Heart right ventricle (tissue), 16 donors: ENCODE data around the gene CAMK4. TPM values are rescaled to one million over a fixed set of nuclear protein-coding genes. Genes with fewer than 3 reads are reported as not detected.

ENCODE experiments used
- ATAC-seq, 8 donors: fragments of 200-7000 bp; cut with Tn5 transposase; one replicate each; pipeline ENCODE4 v1.9.1; 2020; ENCODE audit warnings: mild to moderate bottlenecking in 8 of 8, moderate library complexity in 8 of 8, moderate number of reproducible peaks in 1 of 8
- DNase-seq, 2 donors: peaks; one replicate each; pipeline ENCODE4 v3.0.0-alpha.2; 2020
- H3K27ac ChIP-seq, 10 donors: fragments of 200-600 bp; sonication (generic) in 2 of 10; one replicate each; pipeline versions ENCODE4 v1.5.0 to v1.8.0; 2020 to 2022; ENCODE audit warnings: mild to moderate bottlenecking in 3 of 10
- H3K27me3 ChIP-seq, 7 donors: fragments of 200-600 bp; one replicate each; pipeline ENCODE4 v1.8.0; 2021 to 2022; ENCODE audit warnings: mild to moderate bottlenecking in 2 of 7
- H3K36me3 ChIP-seq, 9 donors: fragments of 200-600 bp; sonication (generic) in 1 of 9; one replicate each; pipeline versions ENCODE4 v1.5.0 to v1.8.0; 2020 to 2022; ENCODE audit warnings: mild to moderate bottlenecking in 2 of 9
- H3K4me1 ChIP-seq, 9 donors: fragments of 200-600 bp; sonication (generic) in 1 of 9; one replicate each; pipeline versions ENCODE4 v1.5.0 to v1.8.0; 2020 to 2022; ENCODE audit warnings: mild to moderate bottlenecking in 4 of 9
- H3K4me3 ChIP-seq, 10 donors: fragments of 200-600 bp; sonication (generic) in 2 of 10; one replicate each; pipeline versions ENCODE4 v1.5.0 to v1.8.0; 2020 to 2022; ENCODE audit warnings: mild to moderate bottlenecking in 7 of 10, moderate library complexity in 2 of 10
- H3K9me3 ChIP-seq, 11 donors: fragments of 200-600 bp in 10 of 11; sonication (generic) in 2 of 11; one replicate each; pipeline versions ENCODE4 v1.5.0 to v1.8.0; 2013 to 2022; ENCODE audit warnings: mild to moderate bottlenecking in 2 of 11, control low read depth in 1 of 11, moderate library complexity in 1 of 11
- WGBS, 2 donors: extraction: QIAGEN DNeasy Blood & Tissue Kit; methylation state at CpG; one replicate each; pipeline ENCODE4 v1.1.7; 2013; ENCODE audit warnings: inconsistent platforms in 1 of 2; 5-methylcytosine and 5-hydroxymethylcytosine counted together
- intact Hi-C, 10 donors: fragments of 100-400 bp; cut with DNase I; formaldehyde crosslinking; loops; one replicate each; pipeline versions ENCODE4 v1.11.1 to v1.14.2; 2022
- polyA plus RNA-seq, 2 donors: library from polyadenylated mRNA; stranded (reverse); fragments of 200-250 nt; gene quantifications; one replicate each; pipeline ENCODE4 v1.2.3, GENCODE V29; 2013
- total RNA-seq, 10 donors: library from RNA; stranded (reverse); fragmentation: NEBNext Ultra II Directional in 3 of 10; extraction: Animal tissue kit (Norgen Biotek cat#: 25700) in 3 of 10; gene quantifications; one replicate each; pipeline versions ENCODE4 v1.2.1 to v1.2.4, GENCODE V29; 2021 to 2023
- TF ChIP-seq, protein P1 (sequence below), 9 donors: fragments of 200-600 bp; sonication (generic) in 2 of 9; IDR thresholded peaks; one replicate each; pipeline versions ENCODE4 v1.5.0 to v1.8.0; 2021 to 2022; ENCODE audit warnings: antibody characterized with exemption in 9 of 9, mild to moderate bottlenecking in 5 of 9, moderate library complexity in 1 of 9
- donor health status: Arrhythmogenic right ventricular cardiomyopathy.
- donor health status: ischemic (EF 13 %, LVEDD 7.1; RV severe dilation, severe dysfunction).
- donor health status: healthy with polysubstance abuse.
- donor health status: DM: no; HTN: yes; CAD: no.
- donor health status: DM: no; HTN: no; CAD: no.
- donor health status: ischemic (EF 25% LVEDD 6.9; RV normal size, moderate dysfunction).
- donor health status: ischemic (EF 25% LVEDD 5.7; RV mildly dilated, moderate dysfunction).
- donor health status: healthy.
- donor health status: DM: yes; HTN: yes; CAD: no.
- donor health status: Ischemic cardiomyopathy.
- donor health status: ischemic (EF 35%, LVEDD 5.7; RV mildly dilated, moderate dysfunction).
- donor health status: nonischemic (EF 11% LVEDD 7.7; RV severe dilation, severe dysfunction).
- donor health status: DM: yes; HTN: yes; CAD: no.
- donor health status: PGD.
- donor health status: ischemic (EF 29% LVEDD 5.4; RV normal size, mild dysfunction).
- donor health status: nonischemic (EF 23%, LVEDD 6.1; RV moderate dilation, normal function).

Gene CAMK4
- total and polyA plus RNA-seq, 12 donors = 0.02 to 2.0 (median 0.34) TPM; not detected in 1

DNA sequence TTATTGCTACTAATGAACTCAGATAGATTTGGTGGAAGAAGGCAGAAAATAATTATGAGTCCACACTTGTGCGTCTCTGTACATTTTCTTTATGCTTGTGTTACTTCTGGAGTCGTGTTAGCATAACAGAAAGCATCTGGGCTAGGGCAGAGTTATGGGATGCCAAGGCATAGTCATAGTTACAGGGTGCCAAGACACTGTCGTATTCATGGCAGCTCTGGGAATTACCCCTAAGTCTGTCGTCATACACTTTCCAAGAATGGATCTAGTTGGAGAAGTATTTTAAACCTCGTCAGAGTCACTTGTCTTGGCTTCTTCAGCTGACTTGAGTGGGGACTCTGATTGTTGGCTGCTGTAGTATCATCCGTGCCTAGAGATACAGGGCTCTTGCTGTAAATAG lies 27.7 kb downstream of the CAMK4 start:
- Histone ChIP-seq H3K4me1 (no peaks in the 10 kb centered on the region), H3K27me3 (peaks cover 0 to 3% (median 0%) of the 10 kb centered on the region in 7 donors), H3K27ac (no peak overlapping the region), H3K36me3 (no peaks in the 10 kb centered on the region), H3K4me3 (no peak overlapping the region), H3K9me3 (peaks cover 0 to 1% (median 0%) of the 10 kb centered on the region in 11 donors)
- TF ChIP-seq, protein P1, sequence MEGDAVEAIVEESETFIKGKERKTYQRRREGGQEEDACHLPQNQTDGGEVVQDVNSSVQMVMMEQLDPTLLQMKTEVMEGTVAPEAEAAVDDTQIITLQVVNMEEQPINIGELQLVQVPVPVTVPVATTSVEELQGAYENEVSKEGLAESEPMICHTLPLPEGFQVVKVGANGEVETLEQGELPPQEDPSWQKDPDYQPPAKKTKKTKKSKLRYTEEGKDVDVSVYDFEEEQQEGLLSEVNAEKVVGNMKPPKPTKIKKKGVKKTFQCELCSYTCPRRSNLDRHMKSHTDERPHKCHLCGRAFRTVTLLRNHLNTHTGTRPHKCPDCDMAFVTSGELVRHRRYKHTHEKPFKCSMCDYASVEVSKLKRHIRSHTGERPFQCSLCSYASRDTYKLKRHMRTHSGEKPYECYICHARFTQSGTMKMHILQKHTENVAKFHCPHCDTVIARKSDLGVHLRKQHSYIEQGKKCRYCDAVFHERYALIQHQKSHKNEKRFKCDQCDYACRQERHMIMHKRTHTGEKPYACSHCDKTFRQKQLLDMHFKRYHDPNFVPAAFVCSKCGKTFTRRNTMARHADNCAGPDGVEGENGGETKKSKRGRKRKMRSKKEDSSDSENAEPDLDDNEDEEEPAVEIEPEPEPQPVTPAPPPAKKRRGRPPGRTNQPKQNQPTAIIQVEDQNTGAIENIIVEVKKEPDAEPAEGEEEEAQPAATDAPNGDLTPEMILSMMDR (IDR thresholded peaks at IDR 0.05) = no peak
- no peak for DNase-seq
- 69 to 75% methylated on average over 6 of the region's 6 CpGs for WGBS, 2 donors
- ATAC-seq = no peak
- intact Hi-C loops = no loop called here

DNA sequence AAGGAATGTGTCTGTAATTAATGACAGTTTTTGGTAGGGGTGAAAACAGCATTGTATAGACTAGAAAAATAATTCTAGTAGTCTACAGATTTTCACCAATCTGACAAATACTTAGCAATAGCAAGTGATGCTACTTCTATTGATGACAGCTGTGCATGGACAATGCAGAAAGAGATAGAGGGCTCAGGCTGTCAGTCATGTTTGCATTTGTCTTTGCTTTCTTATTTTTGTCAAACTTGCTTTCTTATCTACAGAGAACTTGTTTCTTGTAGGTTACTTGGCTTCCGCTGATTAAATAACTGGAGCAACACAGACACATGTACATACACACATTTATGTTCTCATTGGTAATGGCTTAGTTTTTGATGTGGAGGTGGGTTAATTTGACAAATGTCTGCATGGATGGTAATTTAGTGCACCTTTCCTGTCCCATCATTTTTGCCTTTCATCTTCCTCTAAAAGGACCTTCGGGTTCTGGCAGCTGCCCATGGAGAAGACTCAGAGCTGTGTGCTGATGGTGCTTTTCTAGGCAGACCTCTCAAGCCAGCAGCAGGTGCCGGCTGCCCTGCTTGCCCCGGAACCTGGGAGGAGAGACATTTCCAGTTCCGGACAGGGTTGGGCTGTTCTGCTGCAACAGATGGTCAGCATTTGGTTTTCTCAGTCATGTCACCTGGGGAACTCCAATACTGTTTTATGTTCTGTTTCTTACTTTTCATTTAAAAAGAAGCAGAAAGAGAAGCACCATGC lies 28.8 kb downstream of the CAMK4 start:
- Histone ChIP-seq H3K4me1 (no peaks in the 10 kb centered on the region), H3K9me3 (peaks cover 0 to 10% (median 0%) of the 10 kb centered on the region in 11 donors), H3K4me3 (no peak overlapping the region), H3K36me3 (no peaks in the 10 kb centered on the region), H3K27me3 (peaks cover 0 to 3% (median 0%) of the 10 kb centered on the region in 7 donors), H3K27ac (no peak overlapping the region)
- TF ChIP-seq, protein P1 (IDR thresholded peaks at IDR 0.05) = no peak
- DNase-seq (no peak), ATAC-seq (no peak)
- intact Hi-C loops = no loop called here
- 89 to 92% methylated on average over 5 of the region's 5 CpGs for WGBS, 2 donors

DNA sequence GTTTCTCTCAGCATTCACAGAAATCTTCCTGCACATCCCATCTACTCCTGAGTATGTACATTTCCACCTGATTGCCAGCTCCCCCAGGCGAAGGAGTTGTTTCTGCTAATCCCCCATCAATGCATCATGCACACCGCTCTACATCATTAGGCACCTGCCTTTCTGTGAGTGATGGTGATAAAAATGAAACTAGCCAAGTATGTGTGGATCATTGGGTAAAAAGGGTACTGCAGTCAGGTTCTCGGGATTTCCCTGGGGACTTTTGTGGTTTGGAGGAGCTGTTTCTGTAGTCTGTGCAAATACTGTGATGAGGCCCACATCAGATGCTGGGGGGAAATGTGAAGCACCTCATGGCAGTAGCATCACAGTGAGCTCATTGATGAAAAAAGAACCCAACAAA lies 30.4 kb downstream of the CAMK4 start:
- intact Hi-C loops = no loop called here
- Histone ChIP-seq H3K4me3 (no peak overlapping the region), H3K4me1 (no peaks in the 10 kb centered on the region), H3K27ac (no peak overlapping the region), H3K9me3 (peaks cover 0 to 10% (median 0%) of the 10 kb centered on the region in 11 donors), H3K36me3 (no peaks in the 10 kb centered on the region), H3K27me3 (peaks cover 0 to 3% (median 0%) of the 10 kb centered on the region in 7 donors)
- 83 to 85% methylated on average over 3 of the region's 3 CpGs for WGBS, 2 donors
- no peak for DNase-seq
- no peak for ATAC-seq
- TF ChIP-seq, protein P1 (IDR thresholded peaks at IDR 0.05) = no peak

DNA sequence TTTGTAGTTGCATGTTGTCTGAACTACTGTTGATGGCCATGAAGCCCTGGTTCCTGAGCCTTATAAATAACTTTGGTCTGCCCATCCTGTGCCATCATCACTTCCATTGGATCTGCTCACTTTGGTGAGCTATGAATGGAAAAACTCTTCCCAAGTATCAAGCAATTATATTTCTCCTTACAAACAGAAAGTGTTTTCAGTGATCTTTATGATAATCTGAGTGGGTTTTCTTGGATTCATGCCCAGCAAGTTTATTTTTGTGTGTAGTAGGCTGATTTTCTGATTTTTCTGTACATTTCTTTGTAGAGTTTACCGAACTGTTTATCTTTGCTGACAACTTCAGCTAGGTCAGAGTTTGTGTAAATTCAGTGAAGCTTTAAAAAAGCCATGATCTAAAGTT lies 31.0 kb downstream of the CAMK4 start:
- Histone ChIP-seq H3K4me1 (no peaks in the 10 kb centered on the region), H3K27me3 (peaks cover 0 to 3% (median 0%) of the 10 kb centered on the region in 7 donors), H3K4me3 (no peak overlapping the region), H3K36me3 (no peaks in the 10 kb centered on the region), H3K9me3 (peaks cover 0 to 10% (median 0%) of the 10 kb centered on the region in 11 donors), H3K27ac (no peak overlapping the region)
- intact Hi-C loops = no loop called here
- DNase-seq = no peak
- TF ChIP-seq, protein P1 (IDR thresholded peaks at IDR 0.05) = no peak
- ATAC-seq = no peak
- WGBS, 2 donors = 64 to 75% methylated on average over 1 of the region's 1 CpG
